Skeletal muscle satellite cell (primary cell): ENCODE data around the gene RAB19.

Experiments used
- H3K27me3 ChIP-seq: 2 replicates; pipeline ENCODE4 v1.7.0; 2013; ENCODE audit warnings: low read length; ENCODE audit not compliant: control insufficient read depth, insufficient read depth
- H3K36me3 ChIP-seq: 2 replicates; pipeline ENCODE4 v1.7.0; 2013; ENCODE audit warnings: mild to moderate bottlenecking, control low read depth, low read length; ENCODE audit not compliant: insufficient read depth
- H3K4me1 ChIP-seq: 2 replicates; pipeline ENCODE4 v1.7.0; 2013; ENCODE audit warnings: low read length; ENCODE audit not compliant: control insufficient read depth, insufficient read depth
- H3K4me2 ChIP-seq: 2 replicates; pipeline ENCODE4 v1.7.0; 2013; ENCODE audit warnings: mild to moderate bottlenecking, low read length
- H3K4me3 ChIP-seq: 2 replicates; pipeline ENCODE4 v1.7.0; 2013; ENCODE audit warnings: low read length
- H3K9ac ChIP-seq: 2 replicates; pipeline ENCODE4 v1.7.0; 2013; ENCODE audit warnings: mild to moderate bottlenecking, low read depth, low read length, moderate library complexity
- H3K9me3 ChIP-seq: replicated peaks from 2 replicates; pipeline ENCODE4 v1.7.0; 2013; ENCODE audit warnings: mild to moderate bottlenecking, control low read depth, low read length

The RAB19 gene

DNA sequence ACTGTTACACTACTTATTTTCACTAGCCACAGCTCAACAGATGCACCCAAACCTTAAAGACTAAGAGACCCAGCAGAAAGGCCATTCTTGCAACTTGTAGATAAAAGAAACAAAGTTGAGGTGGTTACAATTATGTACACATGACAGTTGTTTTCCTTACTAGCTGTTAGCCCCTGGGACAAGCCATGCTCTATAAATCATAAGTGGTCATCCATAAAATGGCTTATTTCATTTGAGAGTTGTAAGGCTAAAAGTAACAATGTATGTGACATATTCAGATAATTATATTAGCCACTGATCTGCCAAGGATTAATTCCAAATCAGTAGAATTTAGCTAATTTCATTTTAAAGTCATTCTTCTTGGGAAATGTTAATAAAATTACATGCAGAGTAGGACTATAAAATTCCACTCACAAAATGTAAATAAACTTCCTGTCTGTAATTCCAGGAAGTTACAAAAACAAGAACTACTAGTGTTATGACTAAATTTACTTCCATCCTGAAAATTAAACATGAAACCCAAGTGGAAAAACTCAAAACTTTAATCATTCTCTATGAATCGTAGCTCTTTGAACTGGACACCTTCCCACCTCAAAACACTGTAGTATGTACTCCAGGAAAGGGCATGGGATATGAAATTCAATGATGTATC lies 18.8 kb upstream of the RAB19 start:
- H3K36me3 ChIP-seq, result peaks cover 4% of the 10 kb centered on the region
- no peak overlapping the region for H3K4me2 ChIP-seq
- H3K27me3 ChIP-seq, result no peaks in the 10 kb centered on the region
- H3K4me1 ChIP-seq, result peaks cover 9% of the 10 kb centered on the region
- no peaks in the 10 kb centered on the region for H3K9me3 ChIP-seq
- no peak overlapping the region for H3K4me3 ChIP-seq
- no peak overlapping the region for H3K9ac ChIP-seq

DNA sequence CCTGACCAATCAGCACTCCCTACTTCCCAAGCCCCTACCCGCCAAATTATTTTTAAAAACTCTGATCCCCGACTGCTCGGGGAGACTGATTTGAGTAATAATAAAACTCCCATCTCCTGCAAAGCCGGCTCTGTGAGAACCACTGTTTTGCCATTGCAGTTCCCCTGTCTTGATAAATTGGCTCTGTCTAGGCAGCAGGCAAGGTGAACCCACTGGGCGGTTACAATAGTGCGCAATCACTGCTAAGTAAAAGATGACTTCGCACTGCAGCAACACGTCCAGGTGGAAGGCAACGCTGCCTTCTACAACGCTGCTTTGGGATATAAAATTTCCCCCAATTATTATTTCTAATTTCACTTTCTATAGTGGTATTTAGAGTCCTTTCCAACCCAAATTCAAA lies 14.4 kb upstream of the RAB19 start:
- Histone ChIP-seq H3K4me2 (no peak overlapping the region), H3K36me3 (no peaks in the 10 kb centered on the region), H3K27me3 (no peaks in the 10 kb centered on the region), H3K4me1 (peaks cover 12% of the 10 kb centered on the region), H3K4me3 (no peak overlapping the region), H3K9me3 (no peaks in the 10 kb centered on the region), H3K9ac (no peak overlapping the region)

DNA sequence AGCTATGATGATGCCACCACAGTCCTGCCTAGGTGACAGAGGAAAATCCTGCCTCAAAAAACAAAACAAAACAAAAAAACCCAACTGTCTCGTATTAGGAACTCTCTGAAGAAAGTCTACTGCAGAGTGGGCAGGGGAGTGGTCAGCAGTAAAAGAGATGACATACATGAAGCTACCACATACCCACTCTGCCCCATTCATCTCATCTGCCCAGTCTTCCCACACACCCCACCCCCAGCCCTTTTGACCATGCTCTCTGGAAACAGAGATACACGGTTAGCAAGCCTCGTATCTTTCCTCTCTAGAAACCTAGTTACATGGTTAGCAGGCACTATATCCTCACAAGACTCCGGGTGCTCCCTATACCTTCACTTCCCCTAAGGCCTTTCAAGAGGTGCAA lies 13.8 kb upstream of the RAB19 start:
- Histone ChIP-seq H3K36me3 (no peaks in the 10 kb centered on the region), H3K9ac (no peak overlapping the region), H3K4me2 (no peak overlapping the region), H3K9me3 (no peaks in the 10 kb centered on the region), H3K27me3 (no peaks in the 10 kb centered on the region), H3K4me1 (peaks cover 9% of the 10 kb centered on the region), H3K4me3 (no peak overlapping the region)

DNA sequence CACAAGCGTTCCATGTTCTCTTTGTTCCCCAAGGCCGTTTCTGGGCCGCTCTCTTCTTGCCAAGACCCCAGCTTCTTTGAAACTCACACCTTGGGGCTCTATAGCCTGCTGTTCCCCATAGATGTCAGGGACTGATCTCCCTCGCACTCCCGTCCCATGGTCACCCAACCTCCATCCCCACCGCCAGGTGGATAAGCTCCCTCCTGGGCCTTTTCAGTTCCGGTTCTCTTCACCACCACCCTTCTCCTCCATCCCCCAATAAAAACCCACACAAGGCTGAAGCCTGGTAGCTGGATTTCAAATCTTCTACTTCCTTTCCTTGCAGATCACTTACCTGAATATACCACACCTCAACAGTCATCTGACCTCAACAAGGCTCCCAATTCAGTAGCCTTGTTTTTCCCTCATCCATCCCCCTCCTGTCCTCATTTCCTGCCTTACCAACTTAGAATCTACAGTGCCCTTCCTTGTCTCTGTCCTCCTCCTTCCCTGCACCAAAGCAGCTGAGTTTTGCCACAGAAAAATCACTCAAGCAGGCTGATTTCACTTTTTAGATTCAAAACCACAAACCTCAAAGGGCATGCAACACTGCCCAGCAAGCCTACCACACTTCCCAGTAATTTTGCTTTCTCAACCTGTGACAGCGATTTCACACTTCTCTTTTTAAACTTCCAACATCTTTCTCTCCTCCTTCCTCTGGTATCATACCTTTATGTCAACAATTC lies 13.2 kb upstream of the RAB19 start:
- peaks cover 3% of the 10 kb centered on the region for H3K4me1 ChIP-seq
- no peaks in the 10 kb centered on the region for H3K36me3 ChIP-seq
- H3K4me2 ChIP-seq, result no peak overlapping the region
- H3K4me3 ChIP-seq, result no peak overlapping the region
- no peak overlapping the region for H3K9ac ChIP-seq
- H3K27me3 ChIP-seq, result no peaks in the 10 kb centered on the region
- H3K9me3 ChIP-seq, result no peaks in the 10 kb centered on the region

DNA sequence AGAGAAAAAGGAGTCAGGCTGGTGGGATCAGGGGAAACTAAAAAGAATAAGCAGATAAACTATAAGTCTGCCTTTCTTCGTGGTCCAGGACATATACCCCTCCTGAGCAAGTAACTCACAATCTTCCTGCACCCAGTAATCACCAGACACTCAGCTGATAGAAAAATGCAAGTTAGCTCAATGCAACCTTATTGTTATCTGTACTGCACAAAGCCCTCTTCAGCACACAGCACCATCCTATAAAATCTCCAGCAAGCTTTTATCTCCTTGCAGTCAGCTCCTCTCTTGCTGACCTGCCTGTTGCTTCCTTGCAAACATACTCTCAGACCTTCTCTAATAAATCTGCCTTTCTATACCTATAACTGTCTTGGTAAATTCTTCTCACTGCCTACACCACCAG lies 12.2 kb upstream of the RAB19 start:
- no peak overlapping the region for H3K4me3 ChIP-seq
- no peaks in the 10 kb centered on the region for H3K36me3 ChIP-seq
- H3K4me2 ChIP-seq, result no peak overlapping the region
- no peaks in the 10 kb centered on the region for H3K9me3 ChIP-seq
- H3K9ac ChIP-seq, result no peak overlapping the region
- peaks cover 10% of the 10 kb centered on the region for H3K4me1 ChIP-seq
- H3K27me3 ChIP-seq, result no peaks in the 10 kb centered on the region

DNA sequence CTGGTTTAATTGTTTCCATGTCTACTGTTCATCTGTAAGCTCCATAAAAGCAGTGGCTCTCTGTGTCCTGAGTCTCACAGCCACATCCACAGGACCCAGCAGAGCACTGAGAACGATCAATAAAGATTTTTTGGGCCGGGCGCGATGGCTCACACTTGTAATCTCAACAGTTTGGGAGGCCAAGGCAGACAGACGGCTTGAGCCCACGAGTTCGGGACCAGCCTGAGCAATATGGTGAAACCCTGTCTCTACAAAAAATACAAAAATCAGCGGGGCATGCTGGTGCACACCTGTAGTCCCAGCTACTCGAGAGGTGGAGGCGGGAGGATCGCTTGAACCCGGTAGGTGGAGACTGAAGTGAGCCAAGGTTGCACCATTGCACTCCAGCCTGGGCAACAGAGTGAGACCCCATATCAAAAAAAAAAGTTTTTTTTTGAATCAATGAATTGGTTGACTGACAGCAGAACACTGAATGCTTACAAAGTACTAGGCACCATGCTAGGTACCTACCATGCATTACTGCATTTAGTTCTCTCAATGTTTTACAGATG lies 10.0 kb upstream of the RAB19 start:
- Histone ChIP-seq H3K4me1 (peaks cover 11% of the 10 kb centered on the region), H3K36me3 (no peaks in the 10 kb centered on the region), H3K4me2 (no peak overlapping the region), H3K9ac (no peak overlapping the region), H3K4me3 (no peak overlapping the region), H3K27me3 (no peaks in the 10 kb centered on the region), H3K9me3 (no peaks in the 10 kb centered on the region)

DNA sequence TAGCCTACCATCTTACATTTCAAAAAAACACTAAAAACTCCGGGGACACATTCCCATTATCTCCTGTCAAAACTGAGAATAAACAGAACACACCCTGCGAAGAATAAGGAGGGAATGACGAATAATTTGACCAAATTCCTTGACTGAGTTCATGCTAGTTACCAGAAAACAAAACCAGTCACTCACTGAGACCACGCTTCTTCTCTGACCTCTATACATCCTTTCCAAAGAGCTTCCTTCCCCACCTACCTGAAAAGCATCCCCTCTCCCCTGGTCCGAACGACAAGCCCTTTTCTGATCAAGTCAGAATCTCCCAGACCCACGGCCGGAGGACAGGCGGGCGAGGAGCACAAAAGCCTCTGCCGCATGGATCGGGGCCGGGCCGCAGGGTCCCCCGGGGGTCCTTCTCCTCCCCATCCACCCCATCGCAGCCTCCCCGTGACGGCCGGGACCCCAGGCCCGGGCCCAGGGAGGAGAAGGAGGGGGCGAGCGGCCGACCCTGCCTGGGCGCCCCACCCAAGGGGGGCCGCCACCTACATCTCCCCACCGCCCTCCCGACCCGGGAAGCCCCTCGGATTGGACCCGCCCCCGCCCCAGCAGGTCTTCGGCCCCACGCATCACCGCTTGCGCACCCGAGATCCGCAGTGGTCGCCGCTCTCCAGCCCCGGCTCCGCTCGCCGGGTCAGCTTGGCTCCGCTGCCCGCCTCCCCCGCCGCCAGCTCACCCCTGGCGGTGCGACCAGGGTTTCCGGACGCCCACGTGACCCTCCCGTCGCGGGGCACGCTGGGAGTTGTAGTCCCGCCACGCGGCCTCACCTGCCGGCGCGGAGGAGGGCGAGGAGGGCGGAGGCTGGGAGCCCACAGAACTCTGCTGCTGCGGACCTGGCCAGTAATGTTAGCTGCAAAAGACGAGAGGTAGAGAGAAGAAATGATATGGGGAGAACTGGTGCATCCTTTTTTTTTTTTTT lies 5.8 kb upstream of the RAB19 start, which contains the start of gene SLC37A3:
Gene SLC37A3, minus strand, starts transcription at position 747 of the 967 bp plus-strand sequence. CDS start 16,004 bp downstream, outside the sequence.
- H3K4me2 ChIP-seq, result peak within 1 kb of the TSS; percentile 74
- H3K9ac ChIP-seq, result peak within 1 kb of the TSS; percentile 89
- H3K4me1 ChIP-seq, result peaks cover 8% of the 10 kb centered on the region
- no peaks in the 10 kb centered on the region for H3K36me3 ChIP-seq
- peaks cover 7% of the 10 kb centered on the region for H3K27me3 ChIP-seq
- H3K9me3 ChIP-seq, result no peaks in the 10 kb centered on the region
- H3K4me3 ChIP-seq, result peak within 1 kb of the TSS; percentile 88

DNA sequence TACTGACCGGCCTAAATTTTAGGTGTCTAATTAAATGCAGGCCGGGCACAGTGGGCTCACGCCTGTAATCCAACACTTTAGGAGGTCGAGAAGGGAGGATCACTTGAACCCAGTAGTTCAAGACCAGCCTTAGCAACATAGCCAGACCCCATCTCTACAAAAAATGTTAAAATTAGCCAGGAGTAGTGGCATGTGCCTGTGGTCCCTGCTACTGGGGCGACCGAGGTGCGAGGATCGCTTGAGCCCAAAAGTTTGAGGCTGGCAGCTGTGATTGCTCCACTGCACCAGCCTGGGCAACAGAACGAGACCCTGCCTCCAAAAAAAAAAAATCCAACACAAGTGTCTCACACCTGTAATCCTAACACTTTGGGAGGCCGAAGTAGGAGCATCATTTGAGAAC lies 5.0 kb upstream of the RAB19 start:
- Histone ChIP-seq H3K4me3 (no peak overlapping the region), H3K9ac (no peak overlapping the region), H3K4me1 (peaks cover 10% of the 10 kb centered on the region)

DNA sequence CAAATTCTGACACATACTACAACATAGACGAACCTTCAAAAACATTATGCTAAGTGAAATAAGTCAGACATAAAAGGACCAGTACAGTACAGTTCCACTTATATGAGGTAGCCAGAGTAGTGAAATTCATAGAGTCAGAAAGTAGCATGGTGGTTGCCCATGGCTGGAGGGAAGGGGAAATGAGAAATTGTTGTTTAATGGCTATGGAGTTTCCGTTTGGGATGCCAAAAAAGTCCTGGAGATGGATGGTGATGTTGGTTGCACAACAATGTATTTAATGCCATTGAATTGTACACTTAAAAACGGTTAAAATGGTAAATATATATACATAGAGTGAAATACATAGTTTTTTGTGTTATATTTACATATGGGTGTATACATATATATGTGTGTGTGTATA lies 3.5 kb upstream of the RAB19 start:
- no peak overlapping the region for H3K4me3 ChIP-seq
- peaks cover 14% of the 10 kb centered on the region for H3K4me1 ChIP-seq
- H3K9me3 ChIP-seq, result no peaks in the 10 kb centered on the region
- peaks cover 19% of the 10 kb centered on the region for H3K27me3 ChIP-seq
- no peak overlapping the region for H3K9ac ChIP-seq
- no peaks in the 10 kb centered on the region for H3K36me3 ChIP-seq
- no peak overlapping the region for H3K4me2 ChIP-seq

More for the DNA sequence above, 5.0 kb upstream of the RAB19 start:
- Histone ChIP-seq H3K36me3 (no peaks in the 10 kb centered on the region), H3K9me3 (no peaks in the 10 kb centered on the region), H3K4me2 (peak overlapping the region; percentile 74), H3K27me3 (peaks cover 10% of the 10 kb centered on the region)

DNA sequence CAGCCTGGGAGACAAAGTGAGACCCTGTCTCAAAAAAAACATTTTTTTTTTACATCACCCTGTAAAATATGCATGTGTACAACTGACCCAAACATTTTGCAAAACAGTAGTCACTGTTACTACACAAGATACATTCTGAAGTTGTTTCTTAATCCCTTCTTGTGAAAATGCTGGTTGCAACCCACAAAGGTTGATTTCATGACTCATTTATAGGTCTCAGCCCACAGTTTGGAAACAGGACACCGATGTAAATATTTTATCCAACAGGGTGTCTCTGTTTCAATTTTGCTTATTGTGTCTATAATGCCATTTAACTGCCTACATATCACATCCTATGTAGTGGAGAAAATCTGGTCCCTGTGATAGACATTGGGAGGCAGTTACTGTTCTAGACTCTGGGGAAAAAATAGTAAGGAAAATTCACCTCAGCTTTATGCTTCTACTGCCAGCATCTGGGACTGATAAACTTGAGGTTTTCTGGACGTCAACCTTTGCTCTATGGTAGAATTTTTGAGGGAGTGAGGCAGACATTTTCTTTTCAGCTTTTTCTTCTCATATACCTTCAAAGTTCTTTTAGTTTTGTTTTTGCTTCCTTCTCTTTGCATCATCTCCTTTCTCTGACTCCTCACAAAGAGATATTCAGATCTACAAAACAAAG lies 1.6 kb upstream of the RAB19 start:
- Histone ChIP-seq H3K4me3 (no peak overlapping the region), H3K4me2 (no peak overlapping the region), H3K9ac (no peak overlapping the region), H3K4me1 (peaks cover 6% of the 10 kb centered on the region), H3K9me3 (no peaks in the 10 kb centered on the region), H3K36me3 (no peaks in the 10 kb centered on the region), H3K27me3 (peaks cover 19% of the 10 kb centered on the region)
